NCI-H1436 (cell line): ENCODE data around the gene SLC2A11.
"Not testable (repeated sequence)": the region's sequence is repeated elsewhere in the genome, so short reads cannot be mapped to it uniquely, and the experiment has no call there.

Experiments used
- DNase-seq: peaks from one replicate; lab custom pipeline; 2025; lab: John Stamatoyannopoulos, UW

SLC2A11 gene

GRCh38 chr22:23908587-23909205 lies 51.0 kb downstream of the SLC2A11 start:
- no peak for DNase-seq

GRCh38 chr22:23909296-23909898 lies 51.7 kb downstream of the SLC2A11 start:
- DNase-seq = no peak

GRCh38 chr22:23910496-23911190 lies 53.0 kb downstream of the SLC2A11 start:
- DNase-seq = no peak

GRCh38 chr22:23911318-23911980 lies 53.8 kb downstream of the SLC2A11 start:
- DNase-seq = no peak

- DNase-seq = no peak
Observed at GRCh38 chr22:23912293-23912903, 54.7 kb downstream of the SLC2A11 start.

- DNase-seq = no peak
Observed at GRCh38 chr22:23913306-23913660, 55.6 kb downstream of the SLC2A11 start.

GRCh38 chr22:23913661-23914353 lies 56.1 kb downstream of the SLC2A11 start:
- peak; percentile 99 for DNase-seq

GRCh38 chr22:23915290-23915689 lies 57.6 kb downstream of the SLC2A11 start:
- DNase-seq = no peak

GRCh38 chr22:23920267-23920611 lies 62.6 kb downstream of the SLC2A11 start:
- not testable (repeated sequence) for DNase-seq

- not testable (repeated sequence) for DNase-seq
Observed at GRCh38 chr22:23921586-23922201, 64.0 kb downstream of the SLC2A11 start.

GRCh38 chr22:23922921-23923320 lies 65.2 kb downstream of the SLC2A11 start:
- no peak for DNase-seq

- DNase-seq = no peak
Observed at GRCh38 chr22:23925020-23925606, 67.4 kb downstream of the SLC2A11 start.

GRCh38 chr22:23926561-23926960 lies 68.9 kb downstream of the SLC2A11 start:
- no peak for DNase-seq
